Measurements from ENCODE around the gene FAM9A.

DNA sequence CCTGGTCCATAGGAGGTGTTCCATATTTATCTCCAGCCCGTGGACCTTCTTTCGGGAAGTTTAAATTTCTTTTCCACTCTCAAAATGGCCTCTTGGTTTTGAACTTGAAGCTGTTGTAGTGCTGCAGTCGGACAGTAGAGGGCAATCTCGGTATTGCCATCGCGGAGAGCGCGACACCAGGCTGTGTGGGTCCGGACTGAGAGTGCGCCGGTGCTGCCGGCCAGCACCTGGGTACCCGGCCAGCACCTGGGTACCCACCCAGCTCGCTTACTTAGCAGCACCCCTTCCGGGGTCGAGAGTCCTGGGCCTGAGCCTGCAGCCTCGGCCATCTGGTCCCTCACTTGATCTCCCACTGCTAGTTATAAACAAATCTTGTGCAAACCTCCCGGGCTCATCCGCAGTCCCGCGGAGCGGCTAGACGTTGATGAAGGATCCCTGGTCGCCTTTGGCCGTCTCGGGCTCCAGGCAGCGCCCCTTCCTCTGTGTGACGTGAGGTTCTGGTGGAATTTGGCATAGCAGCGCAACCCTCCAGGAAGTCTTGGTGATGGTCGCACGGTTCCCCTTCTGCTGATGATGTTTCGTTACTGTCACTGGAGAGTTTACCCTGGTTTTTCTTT lies 18.0 kb downstream of the FAM9A start:
- TF ChIP-seq SMAD3 (CRISPR knock-in tag; conservative IDR thresholded peaks at IDR 0.05) (no peak), IRF2 (CRISPR knock-in tag; IDR thresholded peaks at IDR 0.05) (no peak), GABPB2 (CRISPR knock-in tag; conservative IDR thresholded peaks at IDR 0.05) (no peak), CREB1 (IDR thresholded peaks at IDR 0.05) (no peak), CREB1 (CRISPR knock-in tag; IDR thresholded peaks at IDR 0.05) (no peak), CBX8 (IDR thresholded peaks at IDR 0.05; ENCODE audit: borderline replicate concordance, extremely low read depth, low read depth, low read length, poor library complexity, severe bottlenecking) (no peak), POLR2B (IDR thresholded peaks at IDR 0.05; ENCODE audit: low read depth, partially characterized antibody) (no peak), ZNF274 (IDR thresholded peaks at IDR 0.05; ENCODE audit: borderline replicate concordance, low read depth, low read length) (no peak)
- TF ChIP-seq, protein P1, sequence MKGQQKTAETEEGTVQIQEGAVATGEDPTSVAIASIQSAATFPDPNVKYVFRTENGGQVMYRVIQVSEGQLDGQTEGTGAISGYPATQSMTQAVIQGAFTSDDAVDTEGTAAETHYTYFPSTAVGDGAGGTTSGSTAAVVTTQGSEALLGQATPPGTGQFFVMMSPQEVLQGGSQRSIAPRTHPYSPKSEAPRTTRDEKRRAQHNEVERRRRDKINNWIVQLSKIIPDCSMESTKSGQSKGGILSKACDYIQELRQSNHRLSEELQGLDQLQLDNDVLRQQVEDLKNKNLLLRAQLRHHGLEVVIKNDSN (CRISPR knock-in tag; IDR thresholded peaks at IDR 0.05), result no peak
- TF ChIP-seq, protein P2, sequence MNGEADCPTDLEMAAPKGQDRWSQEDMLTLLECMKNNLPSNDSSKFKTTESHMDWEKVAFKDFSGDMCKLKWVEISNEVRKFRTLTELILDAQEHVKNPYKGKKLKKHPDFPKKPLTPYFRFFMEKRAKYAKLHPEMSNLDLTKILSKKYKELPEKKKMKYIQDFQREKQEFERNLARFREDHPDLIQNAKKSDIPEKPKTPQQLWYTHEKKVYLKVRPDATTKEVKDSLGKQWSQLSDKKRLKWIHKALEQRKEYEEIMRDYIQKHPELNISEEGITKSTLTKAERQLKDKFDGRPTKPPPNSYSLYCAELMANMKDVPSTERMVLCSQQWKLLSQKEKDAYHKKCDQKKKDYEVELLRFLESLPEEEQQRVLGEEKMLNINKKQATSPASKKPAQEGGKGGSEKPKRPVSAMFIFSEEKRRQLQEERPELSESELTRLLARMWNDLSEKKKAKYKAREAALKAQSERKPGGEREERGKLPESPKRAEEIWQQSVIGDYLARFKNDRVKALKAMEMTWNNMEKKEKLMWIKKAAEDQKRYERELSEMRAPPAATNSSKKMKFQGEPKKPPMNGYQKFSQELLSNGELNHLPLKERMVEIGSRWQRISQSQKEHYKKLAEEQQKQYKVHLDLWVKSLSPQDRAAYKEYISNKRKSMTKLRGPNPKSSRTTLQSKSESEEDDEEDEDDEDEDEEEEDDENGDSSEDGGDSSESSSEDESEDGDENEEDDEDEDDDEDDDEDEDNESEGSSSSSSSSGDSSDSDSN (IDR thresholded peaks at IDR 0.05; ENCODE audit: borderline replicate concordance in 1 of 2, low read depth in 2 of 2, low read length in 2 of 2), result no peak
- TF ChIP-seq, protein P3, sequence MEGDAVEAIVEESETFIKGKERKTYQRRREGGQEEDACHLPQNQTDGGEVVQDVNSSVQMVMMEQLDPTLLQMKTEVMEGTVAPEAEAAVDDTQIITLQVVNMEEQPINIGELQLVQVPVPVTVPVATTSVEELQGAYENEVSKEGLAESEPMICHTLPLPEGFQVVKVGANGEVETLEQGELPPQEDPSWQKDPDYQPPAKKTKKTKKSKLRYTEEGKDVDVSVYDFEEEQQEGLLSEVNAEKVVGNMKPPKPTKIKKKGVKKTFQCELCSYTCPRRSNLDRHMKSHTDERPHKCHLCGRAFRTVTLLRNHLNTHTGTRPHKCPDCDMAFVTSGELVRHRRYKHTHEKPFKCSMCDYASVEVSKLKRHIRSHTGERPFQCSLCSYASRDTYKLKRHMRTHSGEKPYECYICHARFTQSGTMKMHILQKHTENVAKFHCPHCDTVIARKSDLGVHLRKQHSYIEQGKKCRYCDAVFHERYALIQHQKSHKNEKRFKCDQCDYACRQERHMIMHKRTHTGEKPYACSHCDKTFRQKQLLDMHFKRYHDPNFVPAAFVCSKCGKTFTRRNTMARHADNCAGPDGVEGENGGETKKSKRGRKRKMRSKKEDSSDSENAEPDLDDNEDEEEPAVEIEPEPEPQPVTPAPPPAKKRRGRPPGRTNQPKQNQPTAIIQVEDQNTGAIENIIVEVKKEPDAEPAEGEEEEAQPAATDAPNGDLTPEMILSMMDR (IDR thresholded peaks at IDR 0.05 in 2 of 3, conservative IDR thresholded peaks at IDR 0.05 in 1 of 3; ENCODE audit: insufficient read depth in 2 of 3, low read depth in 1 of 3, low read length in 3 of 3), result peak; percentile 59 to 74 (median 59)
- TF ChIP-seq, protein P4, sequence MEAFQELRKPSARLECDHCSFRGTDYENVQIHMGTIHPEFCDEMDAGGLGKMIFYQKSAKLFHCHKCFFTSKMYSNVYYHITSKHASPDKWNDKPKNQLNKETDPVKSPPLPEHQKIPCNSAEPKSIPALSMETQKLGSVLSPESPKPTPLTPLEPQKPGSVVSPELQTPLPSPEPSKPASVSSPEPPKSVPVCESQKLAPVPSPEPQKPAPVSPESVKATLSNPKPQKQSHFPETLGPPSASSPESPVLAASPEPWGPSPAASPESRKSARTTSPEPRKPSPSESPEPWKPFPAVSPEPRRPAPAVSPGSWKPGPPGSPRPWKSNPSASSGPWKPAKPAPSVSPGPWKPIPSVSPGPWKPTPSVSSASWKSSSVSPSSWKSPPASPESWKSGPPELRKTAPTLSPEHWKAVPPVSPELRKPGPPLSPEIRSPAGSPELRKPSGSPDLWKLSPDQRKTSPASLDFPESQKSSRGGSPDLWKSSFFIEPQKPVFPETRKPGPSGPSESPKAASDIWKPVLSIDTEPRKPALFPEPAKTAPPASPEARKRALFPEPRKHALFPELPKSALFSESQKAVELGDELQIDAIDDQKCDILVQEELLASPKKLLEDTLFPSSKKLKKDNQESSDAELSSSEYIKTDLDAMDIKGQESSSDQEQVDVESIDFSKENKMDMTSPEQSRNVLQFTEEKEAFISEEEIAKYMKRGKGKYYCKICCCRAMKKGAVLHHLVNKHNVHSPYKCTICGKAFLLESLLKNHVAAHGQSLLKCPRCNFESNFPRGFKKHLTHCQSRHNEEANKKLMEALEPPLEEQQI (IDR thresholded peaks at IDR 0.05), result no peak

Measured in K562 (cell line).